Ureter (tissue), 1 donor: Measurements from ENCODE around the gene BPGM. TPM values are rescaled to one million over a fixed set of nuclear protein-coding genes. Genes with fewer than 3 reads are reported as not detected.
"Not testable (repeated sequence)": the region's sequence is repeated elsewhere in the genome, so short reads cannot be mapped to it uniquely, and the experiment has no call there.

Experiments used
- DNase-seq: peaks from one replicate; pipeline ENCODE4 v3.0.0-alpha.2; 2020; ENCODE audit warnings: low spot score
- total RNA-seq: library from RNA; stranded (reverse); gene quantifications from one replicate; pipeline ENCODE4 v1.2.4, GENCODE V29; 2023
- donor health status: DM: yes; HTN: yes; CAD: no.

BPGM gene
- total RNA-seq, 1 donor from 2014 or later, result 25.5 TPM

GRCh38 chr7:134632052-134632451 is 14.6 kb upstream of the BPGM start:
- no peak for DNase-seq

- no peak for DNase-seq
These were observed 13.6 kb upstream of the BPGM start for GRCh38 chr7:134632937-134633540.

- DNase-seq, result no peak
These were observed 10.6 kb upstream of the BPGM start for GRCh38 chr7:134636008-134636449.

GRCh38 chr7:134637441-134637840 is 9.2 kb upstream of the BPGM start:
- no peak for DNase-seq

- DNase-seq, result no peak
These were observed 8.5 kb upstream of the BPGM start for GRCh38 chr7:134637934-134638719.

- no peak for DNase-seq
These were observed 7.6 kb upstream of the BPGM start for GRCh38 chr7:134639061-134639460.

GRCh38 chr7:134639683-134640279 is 6.9 kb upstream of the BPGM start:
- DNase-seq, result no peak

- DNase-seq, result no peak
These were observed 5.6 kb upstream of the BPGM start for GRCh38 chr7:134640842-134641715.

GRCh38 chr7:134641981-134642380 is 4.7 kb upstream of the BPGM start:
- not testable (repeated sequence) for DNase-seq

GRCh38 chr7:134643131-134643530 is 3.5 kb upstream of the BPGM start:
- DNase-seq, result no peak

- no peak for DNase-seq
These were observed 1.2 kb upstream of the BPGM start for GRCh38 chr7:134645478-134645877.

- no peak for DNase-seq
These were observed 718 bp upstream of the BPGM start for GRCh38 chr7:134645935-134646334.

- no peak for DNase-seq
These were observed 1.8 kb downstream of the BPGM start for GRCh38 chr7:134648456-134648855.

GRCh38 chr7:134649226-134649775 is 2.6 kb downstream of the BPGM start:
- no peak for DNase-seq

- no peak for DNase-seq
These were observed 5.3 kb downstream of the BPGM start for GRCh38 chr7:134651991-134652390.

GRCh38 chr7:134654104-134654775 is 7.6 kb downstream of the BPGM start:
- DNase-seq, result no peak

- no peak for DNase-seq
These were observed 10.9 kb downstream of the BPGM start for GRCh38 chr7:134657526-134657925.

GRCh38 chr7:134660242-134660785 is 13.7 kb downstream of the BPGM start:
- DNase-seq, result no peak

GRCh38 chr7:134660961-134661376 is 14.3 kb downstream of the BPGM start:
- no peak for DNase-seq

- DNase-seq, result no peak
These were observed 15.7 kb downstream of the BPGM start for GRCh38 chr7:134662166-134662870.
